Measurements from ENCODE around the gene RGS12.

Gene RGS12

DNA sequence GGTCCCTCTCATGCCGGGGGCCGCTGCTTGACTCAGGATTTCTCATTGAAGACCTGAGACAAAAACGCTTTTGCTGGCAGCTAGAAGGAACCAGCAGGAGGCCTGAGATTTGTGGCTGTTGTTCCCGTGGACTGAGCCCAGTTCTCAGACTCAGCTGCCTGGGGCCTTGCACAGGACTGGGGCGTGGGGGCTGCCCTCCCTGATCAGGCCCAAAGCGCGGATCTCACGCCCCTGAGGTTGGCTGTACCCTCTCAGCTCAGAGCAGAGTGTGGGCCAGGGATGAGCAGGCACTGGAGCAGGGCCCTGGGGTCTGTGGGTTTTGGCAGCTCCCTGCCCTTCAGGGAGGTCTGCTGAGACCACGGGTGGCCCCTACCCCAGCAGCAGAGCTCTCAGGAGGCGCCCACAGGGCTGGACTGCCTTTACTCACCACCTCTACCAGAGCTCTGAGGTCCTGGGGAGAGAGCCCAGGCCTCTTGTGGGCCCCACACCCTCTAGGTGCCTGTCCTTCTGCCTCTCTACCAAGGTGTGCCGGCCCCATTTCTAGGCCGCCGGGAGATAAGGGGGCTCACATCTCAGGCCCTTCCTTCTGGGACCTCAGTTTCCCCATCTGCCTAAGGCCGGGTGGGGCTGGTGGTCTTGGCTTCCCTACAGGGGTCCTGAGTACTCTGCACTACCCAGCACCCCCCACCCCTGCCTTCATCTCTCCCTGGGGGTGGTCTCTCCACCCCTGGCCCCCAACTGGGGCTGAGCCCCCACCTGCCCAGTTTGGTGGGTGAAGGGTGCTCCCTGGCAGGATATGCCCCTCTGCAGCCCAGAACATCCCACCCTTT lies 38.3 kb upstream of the RGS12 start:
- DNase-seq (ENCODE audit: low read depth in 4 of 4, low spot score in 1 of 4) = no peak

DNA sequence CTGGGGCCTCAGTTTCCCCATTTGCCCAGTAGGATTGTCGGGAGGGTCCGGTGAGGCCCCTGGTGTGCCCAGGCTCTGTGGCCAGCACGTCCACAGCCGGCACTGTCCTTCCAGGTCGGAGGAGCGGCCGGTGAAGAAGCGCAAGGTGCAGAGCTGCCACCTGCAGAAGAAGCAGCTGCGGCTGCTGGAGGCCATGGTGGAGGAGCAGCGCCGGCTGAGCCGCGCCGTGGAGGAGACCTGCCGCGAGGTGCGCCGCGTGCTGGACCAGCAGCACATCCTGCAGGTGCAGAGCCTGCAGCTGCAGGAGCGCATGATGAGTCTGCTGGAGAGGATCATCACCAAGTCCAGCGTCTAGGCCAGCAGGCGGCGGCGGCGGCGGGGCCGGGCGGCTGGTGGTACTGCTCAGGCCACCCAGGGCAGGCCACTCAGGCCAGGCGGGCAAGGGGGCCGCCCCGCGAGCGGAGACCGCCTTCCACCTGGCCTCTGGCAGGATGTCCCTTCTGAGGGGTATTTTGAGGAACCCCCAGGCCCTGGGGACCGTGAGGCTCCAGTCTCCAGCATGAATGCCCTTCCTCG lies 37.1 kb upstream of the RGS12 start:
- no peak for DNase-seq (ENCODE audit: low read depth in 4 of 4, low spot score in 1 of 4)

DNA sequence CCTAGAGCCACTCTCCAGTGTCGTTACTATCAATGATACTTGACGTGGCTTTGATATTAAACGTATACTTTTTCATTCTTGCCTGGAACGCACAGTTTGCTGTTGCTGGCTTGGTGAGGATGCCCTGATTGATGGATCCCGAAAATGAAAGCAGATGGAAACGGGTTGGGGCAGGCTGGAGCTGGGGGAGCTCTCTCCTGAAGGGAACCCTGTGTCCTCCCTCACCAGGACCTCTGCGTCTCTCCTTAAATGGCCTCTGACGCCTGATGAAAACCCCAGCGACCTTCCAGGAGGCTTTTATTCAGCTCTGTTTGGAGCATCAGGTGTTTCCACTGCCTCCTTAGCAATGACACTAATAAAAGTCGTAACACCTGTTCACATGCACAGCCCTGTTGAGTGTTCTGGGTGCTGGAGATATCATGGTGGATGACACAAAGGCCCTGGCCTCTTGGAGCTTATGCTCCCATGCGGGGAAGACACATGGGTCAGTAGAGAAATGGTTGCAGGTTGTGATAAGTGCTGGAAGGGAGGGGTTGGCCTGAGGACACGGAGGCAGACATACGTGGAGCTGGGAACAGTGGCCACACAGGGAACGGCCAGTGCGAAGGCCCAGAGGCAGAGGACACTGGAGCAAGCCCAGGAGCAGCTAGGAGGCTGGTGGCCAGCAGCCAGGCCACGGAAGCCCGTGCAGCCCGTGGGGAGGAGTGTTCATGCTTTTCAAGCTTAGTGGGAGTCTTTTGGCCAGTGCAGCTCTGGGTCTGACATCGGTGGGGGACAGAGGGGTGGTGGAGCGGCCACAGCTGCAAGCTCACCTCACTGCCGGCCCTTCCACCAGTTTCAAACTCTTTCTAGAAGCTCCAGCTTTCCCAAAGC lies 36.4 kb upstream of the RGS12 start:
- no peak for DNase-seq (ENCODE audit: low read depth in 4 of 4, low spot score in 1 of 4)

DNA sequence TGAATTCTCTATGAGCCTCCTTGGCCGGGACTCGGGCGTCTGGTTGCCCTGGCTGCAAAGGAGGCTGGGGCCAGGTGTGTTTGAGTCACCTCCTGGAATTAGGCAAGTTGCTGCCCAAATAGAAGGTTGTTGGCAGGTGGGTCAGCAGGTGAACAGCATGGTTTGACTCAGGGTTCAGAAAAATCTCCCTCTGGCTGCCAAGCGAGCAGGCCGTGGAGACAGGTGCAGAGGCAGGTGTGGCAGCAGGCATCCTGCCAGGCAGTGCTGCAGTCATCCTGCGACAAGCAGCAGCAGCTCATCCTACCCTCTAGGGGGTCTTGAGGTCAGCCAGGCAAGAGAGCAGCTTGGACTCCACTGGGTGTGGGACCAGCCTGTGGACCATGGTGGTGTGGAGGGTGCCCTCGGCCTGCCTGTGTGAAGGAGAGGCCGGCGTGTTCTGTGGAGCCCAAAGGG lies 35.7 kb upstream of the RGS12 start:
- no peak for DNase-seq (ENCODE audit: low read depth in 4 of 4, low spot score in 1 of 4)

DNA sequence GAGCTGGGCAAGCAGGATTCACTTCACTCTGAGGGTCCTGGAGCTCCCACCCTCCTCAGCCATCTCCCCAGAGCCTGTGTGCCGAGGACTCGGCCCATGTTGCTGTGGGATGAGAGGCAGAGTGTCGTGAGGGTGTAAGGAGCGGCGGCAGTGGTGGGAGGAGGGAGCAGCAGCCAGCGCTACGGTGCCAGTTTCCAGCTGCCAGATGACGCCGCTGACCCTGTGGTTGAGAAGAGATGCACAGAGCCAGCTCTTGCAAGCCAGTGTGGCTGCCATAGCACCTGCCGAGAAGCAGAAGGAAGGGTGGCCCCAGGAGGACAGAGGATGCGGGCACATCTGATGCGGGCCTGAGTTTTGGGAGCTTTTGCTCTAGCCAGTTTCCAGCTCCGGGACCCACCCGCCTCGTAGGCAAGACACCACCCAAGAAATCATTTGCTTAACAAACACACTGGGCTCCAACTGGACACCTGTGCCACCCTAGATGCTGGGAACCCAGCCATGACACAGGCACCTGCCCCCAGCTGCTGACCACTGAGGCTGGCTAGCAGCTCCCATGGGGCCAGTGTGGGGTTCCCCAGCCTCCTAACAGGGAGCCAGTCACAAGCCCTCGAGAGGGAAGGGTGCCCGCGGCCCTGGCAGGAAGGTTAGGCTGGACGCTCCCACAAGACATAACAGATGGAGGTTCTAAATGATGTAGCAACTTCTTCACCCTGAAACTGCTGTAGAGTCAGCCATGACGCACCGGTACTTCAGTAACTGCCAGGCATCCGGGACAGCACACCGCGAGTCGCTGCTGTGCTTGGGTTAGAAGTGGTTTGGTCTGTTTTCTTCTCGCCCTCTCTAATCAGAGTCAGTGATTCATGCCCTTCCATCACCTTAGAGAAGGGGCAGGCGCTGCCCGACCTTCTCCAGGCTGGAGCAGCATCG lies 35.0 kb upstream of the RGS12 start:
- no peak for DNase-seq (ENCODE audit: low read depth in 4 of 4, low spot score in 1 of 4)

DNA sequence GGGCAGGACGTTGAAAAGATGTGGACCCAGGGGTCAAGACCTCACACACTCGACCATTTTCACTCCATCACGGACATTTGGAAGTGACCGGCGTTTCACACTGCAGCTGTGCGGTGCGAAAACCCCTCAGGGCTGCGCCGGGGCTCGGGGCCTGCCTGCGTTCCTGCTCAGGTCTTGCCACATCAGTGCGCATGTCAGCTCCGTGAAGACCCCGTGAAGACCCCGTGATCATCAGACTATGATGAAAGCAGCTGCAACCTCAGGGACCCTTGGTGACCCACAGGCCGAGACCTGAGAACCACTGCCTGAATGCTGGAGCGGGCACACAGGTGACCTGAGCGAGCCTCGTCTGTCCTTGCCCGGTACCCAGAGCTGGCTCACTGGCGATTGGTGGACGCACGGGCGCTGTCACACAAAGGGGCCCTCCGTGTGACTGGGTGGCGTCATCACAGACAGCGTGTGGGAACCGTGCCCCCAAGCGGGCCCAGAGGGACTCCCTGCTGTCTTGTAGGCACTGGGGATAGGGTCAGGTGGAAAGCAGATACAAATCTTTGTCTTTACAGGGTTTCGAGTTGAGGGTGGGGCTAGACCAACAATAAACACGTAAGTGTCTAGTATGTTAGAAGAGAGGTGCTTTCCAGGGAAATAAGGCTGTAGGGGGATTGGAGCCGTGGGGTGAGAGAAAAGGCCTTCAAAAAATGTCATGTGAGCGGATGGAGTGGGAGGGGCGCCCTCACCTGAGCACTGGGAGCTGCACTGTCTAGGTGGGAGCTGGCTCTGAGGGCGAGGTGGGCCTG lies 31.2 kb upstream of the RGS12 start:
- DNase-seq (ENCODE audit: low read depth in 4 of 4, low spot score in 1 of 4) = no peak

DNA sequence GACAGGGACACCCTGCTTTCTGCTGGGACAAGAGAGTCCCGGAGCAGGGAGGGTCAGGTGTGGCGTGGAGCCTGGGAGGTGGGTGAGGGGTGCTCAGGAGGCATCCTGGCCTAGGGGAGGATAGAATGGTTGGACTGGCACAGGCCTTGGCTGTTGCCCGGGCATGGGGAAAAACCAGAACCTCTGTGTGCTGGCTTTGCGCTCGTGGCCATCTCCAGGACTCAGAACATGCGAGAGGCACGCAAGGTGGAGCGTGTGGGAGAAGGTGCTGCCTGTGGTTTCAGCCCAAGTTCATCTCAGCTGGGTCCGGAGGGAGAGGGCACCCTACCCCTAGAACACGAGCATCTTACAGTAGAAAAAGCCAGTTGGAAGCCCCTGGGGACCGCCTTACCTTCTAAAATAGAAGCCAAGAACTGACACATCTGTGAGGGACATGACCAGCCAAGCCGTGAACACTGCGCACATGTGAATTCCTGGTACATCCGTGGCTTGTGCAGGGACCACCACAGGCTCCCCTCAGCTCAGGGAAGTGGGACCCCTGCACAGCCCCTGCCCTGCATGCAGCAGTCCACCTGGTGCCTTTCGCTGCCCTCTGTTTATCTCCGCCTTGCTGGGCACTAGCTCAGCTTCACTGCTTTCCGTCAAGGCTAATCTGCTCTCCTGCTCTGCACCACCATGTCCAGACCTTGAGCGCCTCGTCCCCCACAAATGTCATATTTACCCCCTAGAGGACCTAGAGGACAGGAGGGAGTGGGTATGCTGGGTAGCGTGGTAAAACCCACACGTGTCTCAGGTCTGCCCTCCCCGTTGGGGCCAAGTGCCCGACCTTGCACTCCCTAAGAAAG lies 30.4 kb upstream of the RGS12 start:
- DNase-seq (ENCODE audit: low read depth in 4 of 4, low spot score in 1 of 4) = no peak

DNA sequence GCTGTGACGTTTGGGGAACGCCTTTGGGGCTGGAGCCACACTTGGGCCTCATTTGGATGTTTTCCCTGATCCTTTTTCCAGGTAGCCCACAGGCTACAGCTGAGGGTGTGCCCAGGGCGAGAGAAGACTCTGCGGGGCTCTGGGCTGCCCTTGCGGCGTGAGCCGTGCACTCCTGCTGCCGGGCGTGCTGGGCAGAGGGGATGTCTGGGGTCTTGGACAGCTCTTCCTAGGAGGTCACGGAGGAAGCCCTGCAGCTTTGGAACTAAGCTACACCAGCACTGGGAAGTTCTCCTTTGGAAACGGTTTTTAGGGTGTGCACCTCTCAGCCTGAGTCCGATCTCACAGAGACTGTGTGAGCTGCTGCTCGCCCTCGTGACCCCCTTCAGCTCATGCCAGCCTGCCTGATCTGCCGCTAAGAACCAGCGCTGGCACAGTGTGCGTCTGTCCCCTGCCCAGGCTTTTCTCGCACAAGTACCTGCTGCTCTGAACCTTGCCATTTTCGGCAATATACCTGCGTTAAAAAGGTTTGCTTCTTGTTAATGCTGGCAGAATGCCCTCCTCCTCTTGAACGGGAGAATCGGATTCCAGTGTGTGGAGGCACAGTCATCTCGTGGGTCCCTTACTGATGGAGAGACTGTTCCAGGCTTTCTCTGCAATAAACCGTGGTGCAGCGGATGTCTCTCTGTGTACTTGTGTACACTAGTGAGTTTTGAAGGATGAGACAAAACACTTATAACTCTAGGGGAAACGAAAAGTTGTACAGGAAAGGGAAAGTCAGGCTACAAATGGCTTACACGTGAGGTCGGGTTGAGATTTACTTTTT lies 29.6 kb upstream of the RGS12 start:
- no peak for DNase-seq (ENCODE audit: low read depth in 4 of 4, low spot score in 1 of 4)

DNA sequence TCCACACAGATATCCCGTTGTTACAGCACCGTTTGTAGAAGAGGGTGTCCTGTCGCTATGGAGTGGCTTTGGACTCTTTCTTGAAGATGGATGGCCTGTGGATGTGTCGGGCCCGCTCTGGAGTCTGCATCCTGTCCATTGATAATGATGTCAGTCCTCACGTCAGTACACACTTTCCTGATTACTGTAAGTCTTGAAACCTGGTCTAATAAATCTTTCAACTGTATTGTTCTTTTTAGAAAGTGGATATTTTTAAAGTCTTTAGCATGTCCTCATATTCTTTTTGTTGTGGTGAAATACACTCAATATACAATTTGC lies 29.0 kb upstream of the RGS12 start:
- DNase-seq (ENCODE audit: low read depth in 4 of 4, low spot score in 1 of 4) = no peak

DNA sequence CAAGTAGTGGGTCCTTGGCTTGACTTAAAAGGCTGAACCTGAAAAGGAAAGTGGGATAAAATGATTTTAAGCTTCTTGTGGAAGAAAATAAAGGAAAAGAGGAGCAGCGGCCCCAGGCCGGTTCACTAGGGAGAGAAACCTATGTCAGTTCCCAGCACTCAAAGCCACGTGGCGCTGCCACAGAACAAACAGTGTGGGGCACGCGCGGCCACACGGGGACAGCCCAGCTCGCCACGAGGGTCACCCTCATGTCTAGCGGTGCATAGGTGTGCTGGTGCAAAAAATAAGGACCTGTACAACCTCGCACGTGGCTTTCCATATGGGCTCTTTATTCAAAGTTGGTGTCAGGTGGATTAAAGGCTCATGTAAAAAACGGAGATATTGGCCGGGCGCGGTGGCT lies 26.7 kb upstream of the RGS12 start:
- no peak for DNase-seq (ENCODE audit: low read depth in 4 of 4, low spot score in 1 of 4)

DNA sequence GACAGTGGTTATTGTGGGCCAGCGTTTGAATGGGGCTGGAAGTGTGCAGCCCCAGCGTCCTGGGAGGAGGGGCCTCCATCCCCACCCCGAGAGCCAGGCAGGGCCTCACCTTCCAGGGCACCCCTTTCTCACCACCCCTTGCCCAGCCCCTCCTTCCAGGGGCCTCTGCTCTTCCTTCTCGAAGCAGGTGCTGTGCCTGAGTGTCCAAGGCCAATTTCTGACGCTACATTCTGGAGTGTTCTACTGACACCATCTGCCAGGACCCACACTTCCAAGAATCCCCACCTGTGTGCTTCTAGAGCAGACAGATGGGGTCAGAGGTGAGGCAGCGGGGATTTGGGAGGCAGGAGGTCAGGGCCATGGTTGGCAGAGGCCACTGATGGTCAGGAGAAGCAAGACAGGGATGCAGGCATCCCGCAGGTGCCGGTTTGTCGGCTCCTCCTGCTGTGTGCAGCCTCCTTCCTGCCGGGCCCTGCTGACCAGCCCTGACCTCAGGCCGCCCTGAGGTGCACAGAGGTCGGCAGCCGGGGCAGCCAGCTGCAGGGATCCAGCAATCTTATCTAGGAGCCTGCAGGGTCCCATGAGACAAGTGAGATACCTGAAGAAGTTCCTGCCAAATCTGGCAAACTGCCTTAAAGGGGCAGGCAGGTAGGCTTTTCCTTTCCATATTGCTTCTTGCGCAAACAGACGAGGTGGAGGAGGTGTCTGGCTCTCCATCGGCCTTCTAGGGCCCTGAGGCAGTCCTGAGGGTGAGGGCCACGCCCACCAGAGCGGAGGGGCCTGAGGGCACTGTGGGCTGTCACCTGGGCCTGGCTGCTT lies 25.0 kb upstream of the RGS12 start:
- no peak for DNase-seq (ENCODE audit: low read depth in 4 of 4, low spot score in 1 of 4)

DNA sequence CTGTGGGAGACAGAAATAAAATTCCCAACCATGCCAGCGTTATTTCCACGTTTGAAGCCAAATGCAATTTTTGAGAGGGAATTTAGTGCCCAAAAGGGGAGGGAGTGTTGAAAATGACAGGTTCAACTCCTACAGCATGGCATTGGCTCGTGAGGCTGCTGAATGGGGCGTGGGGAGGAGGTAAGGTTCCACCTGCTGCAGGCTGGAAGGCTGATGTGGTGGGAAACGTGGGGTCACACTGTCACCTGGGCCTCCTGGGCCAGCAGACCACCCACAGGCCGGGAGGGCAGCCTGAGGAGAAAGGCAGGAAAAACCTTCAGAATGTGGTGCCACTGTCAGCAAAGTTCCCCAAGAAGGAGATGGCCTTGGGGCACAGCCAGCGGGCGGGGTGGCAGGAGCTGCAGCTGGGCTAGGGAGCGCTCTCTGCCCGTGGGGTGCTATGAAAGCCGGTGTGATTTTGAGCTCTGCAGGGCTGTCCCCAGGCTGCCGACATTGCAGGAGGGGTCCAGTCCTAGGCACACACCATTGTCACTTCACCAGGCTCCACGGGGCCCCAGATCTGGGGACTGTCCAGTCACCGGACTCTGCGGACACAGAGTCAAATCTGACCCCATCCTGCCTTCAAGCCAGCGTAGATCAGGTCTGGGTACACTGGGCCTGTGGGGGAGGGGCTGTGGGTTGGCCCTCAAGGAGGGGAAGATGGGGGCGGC lies 24.3 kb upstream of the RGS12 start:
- DNase-seq (ENCODE audit: low read depth in 4 of 4, low spot score in 1 of 4) = no peak

DNA sequence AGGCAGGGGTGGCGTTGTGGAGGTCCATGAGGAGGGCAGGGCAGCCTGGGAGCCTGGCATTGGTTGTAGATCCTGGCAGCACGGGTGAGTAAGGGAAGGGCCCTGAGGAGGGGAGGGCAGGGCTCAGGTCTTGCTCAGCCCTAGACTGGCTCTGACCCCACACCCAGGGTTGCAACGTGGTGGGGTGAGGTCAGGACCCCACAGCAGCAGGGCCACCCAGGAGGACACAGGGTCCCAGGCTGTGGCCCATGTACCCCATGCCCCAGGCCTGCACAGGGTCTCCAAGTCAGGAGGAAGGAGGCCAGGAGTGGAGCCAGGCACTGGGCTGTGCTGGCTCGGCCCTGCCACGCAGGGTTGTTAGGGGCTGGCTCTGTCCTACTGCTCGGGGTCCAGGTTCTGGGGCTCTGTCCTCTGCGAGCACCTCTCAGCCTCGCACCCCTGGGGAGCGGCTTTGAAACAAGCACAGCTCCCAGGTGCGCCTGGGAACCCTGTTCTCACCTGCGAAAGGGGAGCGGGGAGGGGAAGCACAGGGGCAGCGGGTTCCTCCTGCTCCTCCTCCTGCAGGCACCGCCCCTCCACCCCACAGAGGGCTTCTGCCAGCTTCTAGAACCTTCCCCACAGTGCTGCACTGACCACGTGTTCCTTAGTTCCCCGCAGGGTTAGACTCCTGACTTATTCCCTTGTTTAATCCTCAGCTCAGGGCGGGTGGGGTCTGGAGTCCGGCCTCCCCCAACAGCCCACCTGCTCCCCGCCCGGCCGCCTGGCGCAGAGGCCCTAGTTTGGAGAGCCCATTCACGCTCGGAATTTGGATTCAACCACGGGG lies 23.5 kb upstream of the RGS12 start:
- DNase-seq (ENCODE audit: low read depth in 4 of 4, low spot score in 1 of 4) = no peak

DNA sequence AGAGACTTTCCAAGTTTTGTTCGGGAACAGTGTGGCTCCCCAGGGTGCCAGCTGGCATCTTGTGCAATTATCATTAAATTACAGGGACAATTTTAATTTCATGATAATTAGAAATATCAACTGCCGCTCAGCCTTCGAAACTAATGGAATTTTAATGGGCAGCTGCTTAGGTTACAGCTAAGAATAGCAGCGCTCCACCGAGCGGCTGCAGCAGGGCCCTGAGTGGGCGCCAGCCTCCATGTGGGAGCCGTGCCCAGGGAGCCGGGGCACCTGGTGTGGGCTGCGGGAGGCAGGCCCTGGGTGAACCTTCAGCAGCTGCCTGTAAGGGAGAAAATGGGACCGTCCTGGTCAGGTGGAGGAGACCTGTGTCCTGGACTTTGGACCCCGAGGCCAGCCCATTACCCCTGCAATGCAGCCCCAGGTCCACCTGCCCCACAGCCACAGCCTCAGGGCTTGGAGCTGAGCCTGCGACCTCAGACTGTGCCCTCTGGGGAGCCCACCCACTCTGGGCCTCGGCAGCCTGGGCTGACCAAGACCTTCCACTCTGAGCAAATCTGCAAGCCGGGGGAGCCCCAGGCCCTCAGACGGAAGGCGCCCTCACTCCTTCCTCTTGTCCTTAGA lies 22.7 kb upstream of the RGS12 start:
- DNase-seq (ENCODE audit: low read depth in 4 of 4, low spot score in 1 of 4) = no peak

DNA sequence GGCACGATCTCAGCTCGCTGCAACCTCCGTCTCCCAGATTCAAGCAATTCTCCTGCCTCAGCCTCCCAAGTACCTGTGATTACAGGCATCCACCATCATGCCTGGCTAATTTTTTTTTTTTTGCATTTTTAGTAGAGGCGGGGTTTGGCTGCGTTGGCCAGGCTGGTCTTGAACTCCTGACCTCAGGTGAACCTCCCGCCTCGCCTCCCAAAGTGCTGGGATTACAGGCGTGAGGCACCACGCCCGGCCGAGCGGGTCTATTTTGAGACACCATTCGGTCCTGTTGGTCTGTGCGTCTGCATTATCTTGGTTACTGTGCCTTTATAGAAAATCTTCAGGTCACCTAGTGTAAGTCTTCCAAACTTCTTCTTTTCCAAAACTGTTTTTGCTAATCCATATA lies 21.7 kb upstream of the RGS12 start:
- no peak for DNase-seq (ENCODE audit: low read depth in 4 of 4, low spot score in 1 of 4)

DNA sequence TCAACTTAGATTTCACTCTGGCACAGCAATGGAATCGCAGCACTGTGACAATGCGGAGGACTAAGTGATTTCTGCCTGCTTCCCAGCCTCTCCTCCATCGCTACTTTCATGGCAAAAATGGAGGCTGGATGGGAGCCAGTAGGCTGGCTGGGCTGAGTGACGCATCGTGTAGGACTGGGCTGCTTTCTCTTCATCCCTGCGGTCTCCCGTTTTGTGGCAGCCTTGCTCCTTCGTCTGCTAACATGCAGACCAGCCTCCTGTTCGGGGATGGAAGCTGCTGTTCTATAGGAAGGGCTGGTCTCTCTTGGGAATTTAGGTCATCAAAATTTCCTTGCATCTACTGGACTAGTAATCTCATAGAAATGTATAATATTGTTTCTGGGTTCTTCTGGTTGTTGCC lies 15.8 kb upstream of the RGS12 start:
- no peak for DNase-seq (ENCODE audit: low read depth in 4 of 4, low spot score in 1 of 4)

Measured in stimulated activated CD4-positive, alpha-beta T cell treated with anti-CD3 and anti-CD28 coated beads, Interleukin-1b, Interleukin-23, amount 100 ng/mL, for 24 hours (primary cell).